ENCODE data around the gene VEGFB.
A peak's percentile ranks its signal among the peaks of the same experiment; 100 is the strongest.

The VEGFB gene

DNA sequence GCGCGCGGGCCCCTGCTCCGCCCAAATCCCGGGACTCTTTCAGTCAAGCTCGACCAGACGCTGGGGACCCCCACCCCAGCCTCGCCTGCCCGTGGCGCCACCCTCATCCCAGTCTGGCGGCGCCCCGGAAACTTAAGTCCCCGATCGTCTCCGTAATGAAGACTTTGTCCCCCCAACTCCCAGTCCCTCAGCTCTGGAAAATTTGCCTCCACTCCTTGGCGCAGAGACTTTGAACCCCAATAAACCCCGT, 17.3 kb downstream of the VEGFB start:
- DNase-seq (ENCODE audit: low read depth) = no peak
- TF ChIP-seq, protein P1, sequence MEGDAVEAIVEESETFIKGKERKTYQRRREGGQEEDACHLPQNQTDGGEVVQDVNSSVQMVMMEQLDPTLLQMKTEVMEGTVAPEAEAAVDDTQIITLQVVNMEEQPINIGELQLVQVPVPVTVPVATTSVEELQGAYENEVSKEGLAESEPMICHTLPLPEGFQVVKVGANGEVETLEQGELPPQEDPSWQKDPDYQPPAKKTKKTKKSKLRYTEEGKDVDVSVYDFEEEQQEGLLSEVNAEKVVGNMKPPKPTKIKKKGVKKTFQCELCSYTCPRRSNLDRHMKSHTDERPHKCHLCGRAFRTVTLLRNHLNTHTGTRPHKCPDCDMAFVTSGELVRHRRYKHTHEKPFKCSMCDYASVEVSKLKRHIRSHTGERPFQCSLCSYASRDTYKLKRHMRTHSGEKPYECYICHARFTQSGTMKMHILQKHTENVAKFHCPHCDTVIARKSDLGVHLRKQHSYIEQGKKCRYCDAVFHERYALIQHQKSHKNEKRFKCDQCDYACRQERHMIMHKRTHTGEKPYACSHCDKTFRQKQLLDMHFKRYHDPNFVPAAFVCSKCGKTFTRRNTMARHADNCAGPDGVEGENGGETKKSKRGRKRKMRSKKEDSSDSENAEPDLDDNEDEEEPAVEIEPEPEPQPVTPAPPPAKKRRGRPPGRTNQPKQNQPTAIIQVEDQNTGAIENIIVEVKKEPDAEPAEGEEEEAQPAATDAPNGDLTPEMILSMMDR (IDR thresholded peaks at IDR 0.05; ENCODE audit: insufficient read depth, low read depth, low read length, missing control alignments) = no peak
- peak overlapping the region; percentile 90 for H3K4me3 ChIP-seq (ENCODE audit: low read length)

- peak; percentile 72 for DNase-seq (ENCODE audit: low read depth)
- H3K4me3 ChIP-seq (ENCODE audit: low read length) = peak overlapping the region; percentile 90
- TF ChIP-seq, protein P1 (IDR thresholded peaks at IDR 0.05; ENCODE audit: insufficient read depth, low read depth, low read length, missing control alignments) = peak; percentile 34
Measured at GRCh38 chr11:64252003-64252872, 17.9 kb downstream of the VEGFB start.

GRCh38 chr11:64253043-64253442, 18.7 kb downstream of the VEGFB start:
- DNase-seq (ENCODE audit: low read depth) = no peak
- peak overlapping the region; percentile 90 for H3K4me3 ChIP-seq (ENCODE audit: low read length)
- TF ChIP-seq, protein P1 (IDR thresholded peaks at IDR 0.05; ENCODE audit: insufficient read depth, low read depth, low read length, missing control alignments) = no peak

DNA sequence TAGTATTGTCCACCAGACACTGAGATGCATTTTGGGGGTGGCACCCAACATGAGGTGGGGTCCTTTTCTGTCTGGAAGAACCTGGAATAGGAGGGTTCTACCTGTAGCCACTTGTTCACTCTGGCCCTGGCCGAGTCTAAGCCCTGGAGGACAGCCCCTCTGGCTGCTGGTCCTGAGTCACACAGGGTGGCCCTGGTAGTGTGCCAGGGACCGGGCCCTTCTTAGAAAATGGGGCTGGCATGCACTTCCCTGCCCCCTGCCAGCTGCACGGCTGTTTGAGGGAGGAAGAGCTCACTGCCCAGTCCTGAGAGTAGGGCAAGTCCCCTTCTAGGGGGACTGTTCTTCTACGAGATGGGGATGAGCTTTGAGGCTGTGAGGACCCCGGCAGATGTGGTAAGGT, 19.1 kb downstream of the VEGFB start:
- H3K4me3 ChIP-seq (ENCODE audit: low read length) = no peak overlapping the region
- no peak for DNase-seq (ENCODE audit: low read depth)
- TF ChIP-seq, protein P1 (IDR thresholded peaks at IDR 0.05; ENCODE audit: insufficient read depth, low read depth, low read length, missing control alignments) = no peak

GRCh38 chr11:64254326-64254725, 19.9 kb downstream of the VEGFB start:
- TF ChIP-seq, protein P1 (IDR thresholded peaks at IDR 0.05; ENCODE audit: insufficient read depth, low read depth, low read length, missing control alignments) = no peak
- H3K4me3 ChIP-seq (ENCODE audit: low read length) = no peak overlapping the region
- no peak for DNase-seq (ENCODE audit: low read depth)

DNA sequence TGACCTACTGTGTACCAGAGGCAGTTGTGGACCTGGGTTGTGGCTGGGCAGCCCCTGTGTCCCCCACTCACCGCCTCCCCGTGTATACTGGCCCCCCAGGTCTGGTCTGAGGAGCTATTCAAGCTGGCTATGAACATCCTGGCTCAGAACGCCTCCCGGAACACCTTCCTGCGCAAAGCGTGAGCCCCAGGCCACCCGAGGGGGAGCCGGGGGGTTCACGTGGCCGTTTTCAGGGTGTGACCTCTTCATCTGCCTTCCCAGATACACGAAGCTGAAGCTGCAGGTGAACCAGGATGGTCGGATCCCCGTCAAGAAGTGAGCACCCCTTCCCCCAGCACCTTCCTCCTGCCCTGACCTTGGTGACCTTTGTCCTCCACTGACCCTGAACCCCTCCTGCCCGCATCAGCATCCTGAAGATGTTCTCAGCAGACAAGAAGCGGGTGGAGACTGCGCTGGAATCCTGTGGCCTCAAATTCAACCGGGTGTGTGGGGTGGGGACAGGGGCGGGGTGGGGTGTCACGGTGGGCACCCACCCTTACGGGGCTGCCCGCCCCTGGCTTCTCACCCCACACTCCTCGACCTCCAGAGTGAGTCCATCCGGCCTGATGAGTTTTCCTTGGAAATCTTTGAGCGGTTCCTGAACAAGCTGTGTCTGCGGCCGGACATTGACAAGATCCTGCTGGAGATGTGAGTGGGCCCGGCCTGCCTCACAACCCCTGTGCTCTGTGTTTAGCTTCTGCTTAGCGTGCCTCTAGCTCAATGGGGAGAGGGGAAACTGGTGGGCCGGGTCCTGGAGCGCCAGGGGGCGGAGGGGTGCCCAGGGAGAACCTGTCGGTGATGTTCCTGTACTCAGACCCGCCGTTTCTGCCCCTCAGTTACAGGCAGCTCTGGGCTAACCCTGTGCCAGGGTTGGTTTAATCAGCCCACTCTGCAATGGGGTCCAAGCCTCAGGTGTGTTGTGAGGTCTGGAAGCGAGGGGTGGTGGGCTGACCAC, 21.0 kb downstream of the VEGFB start:
- DNase-seq (ENCODE audit: low read depth) = no peak
- TF ChIP-seq, protein P1 (IDR thresholded peaks at IDR 0.05; ENCODE audit: insufficient read depth, low read depth, low read length, missing control alignments) = no peak
- no peak overlapping the region for H3K4me3 ChIP-seq (ENCODE audit: low read length)
